Right cardiac atrium (tissue), 5 donors: ENCODE results near the gene METTL3. TPM values are rescaled to one million over a fixed set of nuclear protein-coding genes. Genes with fewer than 3 reads are reported as not detected.

Source experiments
- ATAC-seq, 2 donors: fragments of 200-7000 bp; cut with Tn5 transposase; one replicate each; pipeline versions ENCODE4 v1.8.0 to v1.9.1; 2020; ENCODE audit warnings: moderate library complexity in 2 of 2, mild to moderate bottlenecking in 1 of 2
- DNase-seq, 3 donors: peaks; one replicate each; pipeline ENCODE4 v3.0.0-alpha.2; 2020
- H3K27ac ChIP-seq: one replicate; pipeline ENCODE4 v1.5.1; 2013; ENCODE audit warnings: mild to moderate bottlenecking, low read length, control low read depth, moderate library complexity
- H3K27me3 ChIP-seq: one replicate; pipeline ENCODE4 v1.6.1; 2013; ENCODE audit not compliant: control insufficient read depth, insufficient read depth
- H3K4me1 ChIP-seq: one replicate; pipeline ENCODE4 v1.6.1; 2013; ENCODE audit warnings: low read length; ENCODE audit not compliant: control insufficient read depth, insufficient read depth
- H3K4me3 ChIP-seq: one replicate; pipeline ENCODE4 v1.5.1; 2013; ENCODE audit warnings: low read length, control low read depth
- H3K9me3 ChIP-seq: one replicate; pipeline ENCODE4 v1.6.1; 2013; ENCODE audit warnings: low read length; ENCODE audit not compliant: control insufficient read depth
- WGBS: extraction: QIAGEN DNeasy Blood & Tissue Kit; methylation state at CpG from one replicate; pipeline ENCODE4 v1.1.7; 2013; 5-methylcytosine and 5-hydroxymethylcytosine counted together
- intact Hi-C, 4 donors: fragments of 100-400 bp; cut with DNase I; formaldehyde crosslinking; loops; one replicate each; pipeline versions ENCODE4 v1.11.0 to v1.14.0; 2022 to 2023
- polyA plus RNA-seq: library from polyadenylated mRNA; stranded (reverse); fragments of 200-250 nt; gene quantifications from one replicate; pipeline ENCODE4 v1.2.3, GENCODE V29; 2013
- total RNA-seq, 4 donors: library from RNA; stranded (reverse); fragmentation: NEBNext Ultra II Directional; extraction: Animal tissue kit (Norgen Biotek cat#: 25700); gene quantifications; one replicate each; pipeline ENCODE4 v1.2.1, GENCODE V29; 2021
- donor health status: healthy with polysubstance abuse.
- donor health status: DM: no; HTN: yes; CAD: no.
- donor health status: DM: no; HTN: no; CAD: no.
- donor health status: DM: no; HTN: yes; CAD: no; lungs with severe emphysema.
- donor health status: DM: yes; HTN: yes; CAD: no.

Gene METTL3
- total and polyA plus RNA-seq, 5 donors: 25.5 to 30.3 (median 27.9) TPM

GRCh38 chr14:21539189-21539940 is 28.2 kb upstream of the METTL3 start:
- DNase-seq (no peak), ATAC-seq (no peak)
- H3K4me1 ChIP-seq: no peaks in the 10 kb centered on the region
- H3K4me3 ChIP-seq: no peak overlapping the region
- intact Hi-C loops: no loop called here
- no peaks in the 10 kb centered on the region for H3K27me3 ChIP-seq
- H3K27ac ChIP-seq: no peak overlapping the region
- 13% methylated on average over 3 of the region's 3 CpGs for WGBS
- H3K9me3 ChIP-seq: no peaks in the 10 kb centered on the region

GRCh38 chr14:21537090-21537424 is 25.9 kb upstream of the METTL3 start:
- WGBS: 7% methylated on average over 3 of the region's 3 CpGs
- ATAC-seq (no peak), DNase-seq (no peak)
- Histone ChIP-seq H3K27ac (no peak overlapping the region), H3K4me1 (no peaks in the 10 kb centered on the region), H3K4me3 (no peak overlapping the region), H3K9me3 (no peaks in the 10 kb centered on the region), H3K27me3 (no peaks in the 10 kb centered on the region)
- intact Hi-C loops: no loop called here

- no peaks in the 10 kb centered on the region for H3K27me3 ChIP-seq
- DNase-seq: no peak
- H3K4me1 ChIP-seq: no peaks in the 10 kb centered on the region
- ATAC-seq: peak; percentile 43 to 45
- H3K9me3 ChIP-seq: no peaks in the 10 kb centered on the region
- H3K4me3 ChIP-seq: peak overlapping the region; percentile 15
- intact Hi-C loops: no loop called here
- no peak overlapping the region for H3K27ac ChIP-seq
- 3% methylated on average over 25 of the region's 25 CpGs for WGBS
These were observed 25.4 kb upstream of the METTL3 start for GRCh38 chr14:21536418-21537089.

GRCh38 chr14:21535545-21536417 is 24.6 kb upstream of the METTL3 start:
- no peak for ATAC-seq
- Histone ChIP-seq H3K4me1 (no peaks in the 10 kb centered on the region), H3K27me3 (no peaks in the 10 kb centered on the region), H3K4me3 (peak overlapping the region; percentile 15), H3K27ac (no peak overlapping the region), H3K9me3 (no peaks in the 10 kb centered on the region)
- DNase-seq: no peak
- intact Hi-C loops: no loop called here
- WGBS: 29% methylated on average over 6 of the region's 6 CpGs

GRCh38 chr14:21534576-21534975 is 23.4 kb upstream of the METTL3 start:
- ATAC-seq (no peak), DNase-seq (no peak)
- H3K27ac ChIP-seq: no peak overlapping the region
- H3K4me3 ChIP-seq: no peak overlapping the region
- H3K9me3 ChIP-seq: no peaks in the 10 kb centered on the region
- intact Hi-C loops: no loop called here
- H3K4me1 ChIP-seq: no peaks in the 10 kb centered on the region
- no peaks in the 10 kb centered on the region for H3K27me3 ChIP-seq
- WGBS: 50% methylated on average over 4 of the region's 4 CpGs

GRCh38 chr14:21533294-21533693 is 22.2 kb upstream of the METTL3 start:
- Histone ChIP-seq H3K9me3 (no peaks in the 10 kb centered on the region), H3K27ac (no peak overlapping the region)

GRCh38 chr14:21529515-21529914 is 18.4 kb upstream of the METTL3 start:
- no peaks in the 10 kb centered on the region for H3K27me3 ChIP-seq
- WGBS: 94% methylated on average over 1 of the region's 1 CpG
- intact Hi-C loops: no loop called here
- H3K9me3 ChIP-seq: no peaks in the 10 kb centered on the region
- no peak overlapping the region for H3K4me3 ChIP-seq
- peaks cover 4% of the 10 kb centered on the region for H3K4me1 ChIP-seq
- no peak overlapping the region for H3K27ac ChIP-seq
- DNase-seq: no peak
- no peak for ATAC-seq

More at GRCh38 chr14:21533294-21533693, 22.2 kb upstream of the METTL3 start:
- no peak for DNase-seq
- no peak for ATAC-seq
- intact Hi-C loops: no loop called here
- no peaks in the 10 kb centered on the region for H3K27me3 ChIP-seq
- H3K4me3 ChIP-seq: no peak overlapping the region
- no peaks in the 10 kb centered on the region for H3K4me1 ChIP-seq

- no peak overlapping the region for H3K27ac ChIP-seq
- WGBS: 68% methylated on average over 4 of the region's 4 CpGs
- intact Hi-C loops: no loop called here
- no peaks in the 10 kb centered on the region for H3K27me3 ChIP-seq
- H3K4me3 ChIP-seq: no peak overlapping the region
- peaks cover 4% of the 10 kb centered on the region for H3K4me1 ChIP-seq
- H3K9me3 ChIP-seq: no peaks in the 10 kb centered on the region
- DNase-seq (no peak), ATAC-seq (no peak)
These were observed 17.5 kb upstream of the METTL3 start for GRCh38 chr14:21528381-21529348.

GRCh38 chr14:21527318-21527679 is 16.2 kb upstream of the METTL3 start:
- DNase-seq: no peak
- H3K27me3 ChIP-seq: no peaks in the 10 kb centered on the region
- intact Hi-C loops: no loop called here
- 40% methylated on average over 1 of the region's 1 CpG for WGBS
- H3K4me3 ChIP-seq: no peak overlapping the region
- no peak overlapping the region for H3K27ac ChIP-seq
- no peak for ATAC-seq
- no peaks in the 10 kb centered on the region for H3K9me3 ChIP-seq
- H3K4me1 ChIP-seq: peaks cover 4% of the 10 kb centered on the region

- ATAC-seq (no peak), DNase-seq (no peak)
- WGBS: 13% methylated on average over 13 of the region's 13 CpGs
- Histone ChIP-seq H3K4me1 (peaks cover 4% of the 10 kb centered on the region), H3K4me3 (peak overlapping the region; percentile 98), H3K9me3 (no peaks in the 10 kb centered on the region), H3K27ac (no peak overlapping the region), H3K27me3 (no peaks in the 10 kb centered on the region)
- intact Hi-C loops: no loop called here
These were observed 15.7 kb upstream of the METTL3 start for GRCh38 chr14:21526672-21527317.
